Chondrocyte (in vitro differentiated cells): ENCODE results near the gene CCDC91. TPM values are rescaled to one million over a fixed set of nuclear protein-coding genes. Genes with fewer than 3 reads are reported as not detected.
A peak's percentile ranks its signal among the peaks of the same experiment; 100 is the strongest.

Experiments
- DNase-seq: peaks from one replicate; pipeline ENCODE4 v3.0.0; 2021; ENCODE audit warnings: mixed read lengths, low spot score
- H3K27ac Mint-ChIP-seq: one replicate; pipeline ENCODE4 v1.8.0; 2021; ENCODE audit warnings: mild to moderate bottlenecking, moderate library complexity, mixed read lengths; ENCODE audit not compliant: unreplicated experiment
- H3K27me3 Mint-ChIP-seq: 2 replicates; pipeline ENCODE4 v1.8.0; 2021; ENCODE audit warnings: low read depth, mixed read lengths
- H3K36me3 Mint-ChIP-seq: 2 replicates; pipeline ENCODE4 v1.8.0; 2021; ENCODE audit warnings: low read depth, mixed read lengths
- H3K4me1 Mint-ChIP-seq: 2 replicates; pipeline ENCODE4 v1.8.0; 2021; ENCODE audit warnings: low read depth, mild to moderate bottlenecking, mixed read lengths
- H3K4me3 Mint-ChIP-seq: one replicate; pipeline ENCODE4 v1.8.0; 2021; ENCODE audit warnings: mild to moderate bottlenecking, moderate library complexity, mixed read lengths; ENCODE audit not compliant: unreplicated experiment
- H3K9me3 Mint-ChIP-seq: 2 replicates; pipeline ENCODE4 v1.8.0; 2021; ENCODE audit warnings: low read depth, mixed read lengths
- CTCF ChIP-seq: fragments of 200-600 bp; sonication (generic); IDR thresholded peaks from 2 replicates; pipeline ENCODE4 v1.5.0; 2021; ENCODE audit warnings: antibody characterized with exemption, mild to moderate bottlenecking, moderate library complexity
- total RNA-seq: library from RNA; stranded (reverse); gene quantifications from 3 replicates; pipeline ENCODE4 v1.2.1, GENCODE V29; 2021

Gene CCDC91
- total RNA-seq, 1 donor from 2014 or later = 17.7 TPM

GRCh38 chr12:28563936-28564335, 373.7 kb downstream of the CCDC91 start:
- Mint-ChIP-seq H3K4me1 (peaks cover 22% of the 10 kb centered on the region), H3K36me3 (peaks cover 4% of the 10 kb centered on the region), H3K27ac (no peak overlapping the region), H3K4me3 (no peak overlapping the region), H3K9me3 (no peaks in the 10 kb centered on the region), H3K27me3 (no peaks in the 10 kb centered on the region)
- TF ChIP-seq CTCF = no peak
- no peak for DNase-seq

GRCh38 chr12:28568118-28568517, 377.9 kb downstream of the CCDC91 start:
- Mint-ChIP-seq H3K4me3 (no peak overlapping the region), H3K4me1 (peaks cover 32% of the 10 kb centered on the region), H3K27ac (peak overlapping the region; percentile 43), H3K9me3 (no peaks in the 10 kb centered on the region), H3K27me3 (no peaks in the 10 kb centered on the region), H3K36me3 (peaks cover 4% of the 10 kb centered on the region)
- TF ChIP-seq CTCF = no peak
- no peak for DNase-seq

- Mint-ChIP-seq H3K27ac (no peak overlapping the region), H3K4me3 (no peak overlapping the region), H3K27me3 (no peaks in the 10 kb centered on the region), H3K4me1 (peaks cover 32% of the 10 kb centered on the region), H3K9me3 (no peaks in the 10 kb centered on the region), H3K36me3 (peaks cover 4% of the 10 kb centered on the region)
- DNase-seq = no peak
- no peak for TF ChIP-seq CTCF
These were observed 378.4 kb downstream of the CCDC91 start for GRCh38 chr12:28568704-28569103.

GRCh38 chr12:28569698-28570411, 379.6 kb downstream of the CCDC91 start:
- TF ChIP-seq CTCF = no peak
- Mint-ChIP-seq H3K4me3 (no peak overlapping the region), H3K27me3 (no peaks in the 10 kb centered on the region), H3K36me3 (peaks cover 4% of the 10 kb centered on the region), H3K9me3 (no peaks in the 10 kb centered on the region), H3K4me1 (peaks cover 32% of the 10 kb centered on the region), H3K27ac (peak overlapping the region; percentile 42)
- DNase-seq = no peak

GRCh38 chr12:28570811-28571210, 380.6 kb downstream of the CCDC91 start:
- DNase-seq = no peak
- peaks cover 2% of the 10 kb centered on the region for H3K36me3 Mint-ChIP-seq
- no peaks in the 10 kb centered on the region for H3K27me3 Mint-ChIP-seq
- H3K4me3 Mint-ChIP-seq = no peak overlapping the region
- peaks cover 32% of the 10 kb centered on the region for H3K4me1 Mint-ChIP-seq
- no peak for TF ChIP-seq CTCF
- H3K9me3 Mint-ChIP-seq = no peaks in the 10 kb centered on the region
- H3K27ac Mint-ChIP-seq = no peak overlapping the region
